Heart left ventricle (tissue), 13 donors: Measurements from ENCODE around the gene ABCD1.

Experiments
- CTCF ChIP-seq, 12 donors: fragments of 200-600 bp; sonication (generic) in 4 of 12; IDR thresholded peaks; one replicate each; pipeline versions ENCODE4 v1.5.0 to v1.8.0; 2018 to 2022; ENCODE audit warnings: antibody characterized with exemption in 12 of 12, mild to moderate bottlenecking in 5 of 12
- POLR2A ChIP-seq, 2 donors: fragments of 450-650 bp; IDR thresholded peaks; one replicate each; pipeline ENCODE4 v1.6.1; 2017; ENCODE audit warnings: antibody characterized with exemption in 2 of 2, mild to moderate bottlenecking in 2 of 2, moderate library complexity in 2 of 2
- donor health status: ischemic (EF 13 %, LVEDD 7.1; RV severe dilation, severe dysfunction).
- donor health status: DM: no; HTN: yes; CAD: no.
- donor health status: DM: no; HTN: no; CAD: no.
- donor health status: ischemic (EF 25% LVEDD 6.9; RV normal size, moderate dysfunction).
- donor health status: ischemic (EF 25% LVEDD 5.7; RV mildly dilated, moderate dysfunction).
- donor health status: ischemic (EF 35%, LVEDD 5.7; RV mildly dilated, moderate dysfunction).
- donor health status: nonischemic (EF 11% LVEDD 7.7; RV severe dilation, severe dysfunction).
- donor health status: DM: yes; HTN: yes; CAD: no.
- donor health status: PGD.
- donor health status: ischemic (EF 29% LVEDD 5.4; RV normal size, mild dysfunction).
- donor health status: nonischemic (EF 23%, LVEDD 6.1; RV moderate dilation, normal function).

- no peak for TF ChIP-seq POLR2A (IDR thresholded peaks at IDR 0.05)
- TF ChIP-seq CTCF (IDR thresholded peaks at IDR 0.05) = no peak
These were observed 579 bp downstream of the ABCD1 start for GRCh38 chrX:153725039-153725831.
